H1 (cell line): Measurements from ENCODE around the gene PIGV. TPM values are rescaled to one million over a fixed set of nuclear protein-coding genes. Genes with fewer than 3 reads are reported as not detected.

Experiments used
- CTCF ChIA-PET: fragments of 300-600 bp; sonication (Branson Sonifier 250); formaldehyde crosslinking; loops from one replicate; lab custom pipeline; 2021; ENCODE audit not compliant: partially characterized antibody; lab: Charles Lee
- POLR2A ChIA-PET: fragments of 300-600 bp; sonication (Branson Sonifier 250); formaldehyde crosslinking; loops from one replicate; lab custom pipeline; 2021; ENCODE audit warnings: inconsistent platforms; ENCODE audit not compliant: partially characterized antibody; lab: Charles Lee
- DNase-seq, 2 experiments: peaks; one replicate each; pipeline versions ENCODE4 v3.0.0 to v3.0.0-alpha.2; 2010 to 2022; ENCODE audit warnings: low spot score in 2 of 2, low read depth in 1 of 2, mixed read lengths in 1 of 2
- FAIRE-seq: peaks from 2 replicates; lab custom pipeline; 2011; peaks lifted over from hg19 to GRCh38; lab: Jason Lieb, UNC
- H2AFZ ChIP-seq: 2 replicates; pipeline ENCODE4 v1.8.1; 2012; ENCODE audit warnings: low read length, inconsistent platforms
- H2AK5ac ChIP-seq: 2 replicates; pipeline ENCODE4 v1.6.1; 2013; ENCODE audit warnings: low read depth, low read length
- H2BK120ac ChIP-seq: replicated peaks from 2 replicates; pipeline ENCODE3; 2013; ENCODE audit warnings: low read depth, low read length, inconsistent platforms
- H2BK12ac ChIP-seq: 2 replicates; pipeline ENCODE4 v1.6.1; 2013; ENCODE audit warnings: low read depth, low read length
- H2BK15ac ChIP-seq: 2 replicates; pipeline ENCODE4 v1.6.1; 2013; ENCODE audit warnings: low read length
- H2BK20ac ChIP-seq: 2 replicates; pipeline ENCODE4 v1.6.1; 2013; ENCODE audit warnings: low read length
- H2BK5ac ChIP-seq: 2 replicates; pipeline ENCODE4 v1.6.1; 2013; ENCODE audit warnings: low read depth, low read length
- H3K14ac ChIP-seq: 2 replicates; pipeline ENCODE4 v1.6.1; 2013; ENCODE audit warnings: inconsistent platforms; ENCODE audit not compliant: insufficient read length
- H3K18ac ChIP-seq: 2 replicates; pipeline ENCODE4 v1.6.1; 2013; ENCODE audit warnings: low read length; ENCODE audit errors: extremely low read depth
- H3K23ac ChIP-seq: 2 replicates; pipeline ENCODE4 v1.6.1; 2013; ENCODE audit warnings: inconsistent platforms; ENCODE audit not compliant: insufficient read length
- H3K23me2 ChIP-seq: 2 replicates; pipeline ENCODE4 v1.6.1; 2013; ENCODE audit warnings: low read depth, low read length
- H3K27ac ChIP-seq: 2 replicates; pipeline ENCODE4 v1.6.1; 2011; ENCODE audit warnings: low read depth, low read length, inconsistent platforms
- H3K27me3 ChIP-seq, 4 experiments: replicated peaks in 1 of 4; 1 replicate in 1 of 4; 2 replicates in 3 of 4; pipeline versions ENCODE4 v1.6.1 to v1.8.1; 2011 to 2013; ENCODE audit warnings: low read length in 3 of 4, mild to moderate bottlenecking in 3 of 4, inconsistent platforms in 2 of 4, mixed read lengths in 2 of 4, moderate library complexity in 1 of 4; ENCODE audit not compliant: control insufficient read depth in 3 of 4, insufficient read depth in 3 of 4; ENCODE audit errors: extremely low read depth in 1 of 4
- H3K36me3 ChIP-seq, 4 experiments: 2 replicates each; pipeline versions ENCODE4 v1.6.1 to v1.8.1; 2011 to 2013; ENCODE audit warnings: mild to moderate bottlenecking in 4 of 4, low read length in 3 of 4, moderate library complexity in 2 of 4, control low read depth in 1 of 4, inconsistent platforms in 1 of 4; ENCODE audit not compliant: insufficient read depth in 4 of 4, control insufficient read depth in 2 of 4
- H3K4ac ChIP-seq: replicated peaks from 2 replicates; pipeline ENCODE3; 2013; ENCODE audit warnings: low read length, low read depth, mixed read lengths, inconsistent platforms; ENCODE audit not compliant: insufficient read length
- H3K4me1 ChIP-seq, 4 experiments: replicated peaks in 1 of 4; 1 replicate in 1 of 4; 2 replicates in 3 of 4; pipeline versions ENCODE4 v1.6.1 to v1.8.1; 2011 to 2013; ENCODE audit warnings: low read length in 3 of 4, inconsistent platforms in 2 of 4, mixed read lengths in 1 of 4; ENCODE audit not compliant: insufficient read depth in 4 of 4, control insufficient read depth in 3 of 4
- H3K4me2 ChIP-seq, 2 experiments: 2 replicates each; pipeline versions ENCODE4 v1.6.1 to v1.8.1; 2011 to 2013; ENCODE audit warnings: low read depth in 2 of 2, low read length in 2 of 2, control low read depth in 1 of 2, inconsistent platforms in 1 of 2, mild to moderate bottlenecking in 1 of 2; ENCODE audit not compliant: insufficient read depth in 1 of 2
- H3K4me3 ChIP-seq, 4 experiments: fragments of 200-600, 300-600 bp in 1 of 4; sonication (generic), shearing (Covaris generic), sonication (Bioruptor Twin) in 1 of 4; 2 replicates each; pipeline versions ENCODE4 v1.5.1 to v1.8.1; 2011 to 2016; ENCODE audit warnings: low read length in 4 of 4, low read depth in 3 of 4, control low read depth in 2 of 4, inconsistent platforms in 2 of 4, mild to moderate bottlenecking in 2 of 4, mixed read lengths in 1 of 4, moderate library complexity in 1 of 4; ENCODE audit not compliant: insufficient read depth in 2 of 4; ENCODE audit errors: extremely low read depth in 1 of 4
- H3K56ac ChIP-seq: replicated peaks from 2 replicates; pipeline ENCODE3; 2013; ENCODE audit warnings: low read depth, mild to moderate bottlenecking, mixed read lengths, low read length, inconsistent platforms; ENCODE audit not compliant: insufficient read length
- H3K79me1 ChIP-seq: 2 replicates; pipeline ENCODE4 v1.6.1; 2013; ENCODE audit warnings: low read depth, low read length, control low read depth
- H3K79me2 ChIP-seq, 2 experiments: 2 replicates each; pipeline versions ENCODE4 v1.6.1 to v1.8.1; 2012 to 2013; ENCODE audit warnings: low read length in 2 of 2, mild to moderate bottlenecking in 2 of 2, inconsistent platforms in 1 of 2; ENCODE audit not compliant: insufficient read depth in 2 of 2, control insufficient read depth in 1 of 2
- H3K9ac ChIP-seq, 4 experiments: replicated peaks in 1 of 4; 1 replicate in 1 of 4; 2 replicates in 3 of 4; pipeline versions ENCODE4 v1.6.1 to v1.8.1; 2011 to 2013; ENCODE audit warnings: low read depth in 3 of 4, low read length in 3 of 4, control low read depth in 2 of 4, mild to moderate bottlenecking in 2 of 4, moderate library complexity in 2 of 4, inconsistent platforms in 1 of 4; ENCODE audit errors: extremely low read depth in 1 of 4
- H3K9me3 ChIP-seq, 2 experiments: 2 replicates each; pipeline versions ENCODE4 v1.6.1 to v1.8.1; 2012 to 2013; ENCODE audit warnings: mild to moderate bottlenecking in 2 of 2, moderate library complexity in 2 of 2, control low read depth in 1 of 2, inconsistent platforms in 1 of 2, low read depth in 1 of 2, low read length in 1 of 2, mixed read lengths in 1 of 2; ENCODE audit not compliant: insufficient read depth in 2 of 2
- H4K20me1 ChIP-seq, 2 experiments: replicated peaks in 1 of 2; 2 replicates each; pipeline versions ENCODE3 to v1.8.1; 2011 to 2013; ENCODE audit warnings: inconsistent platforms in 2 of 2, low read length in 2 of 2, mild to moderate bottlenecking in 1 of 2; ENCODE audit not compliant: insufficient read depth in 2 of 2, control insufficient read depth in 1 of 2
- H4K5ac ChIP-seq: 2 replicates; pipeline ENCODE4 v1.6.1; 2013; ENCODE audit warnings: low read length, low read depth, mixed read lengths, inconsistent platforms; ENCODE audit not compliant: insufficient read length
- H4K8ac ChIP-seq: 2 replicates; pipeline ENCODE4 v1.8.0; 2013; ENCODE audit warnings: mild to moderate bottlenecking, moderate library complexity, low read length, inconsistent platforms; ENCODE audit not compliant: insufficient read depth; ENCODE audit errors: extremely low read depth
- H4K91ac ChIP-seq: replicated peaks from 2 replicates; pipeline ENCODE3; 2013; ENCODE audit warnings: low read length, mixed read lengths, inconsistent platforms; ENCODE audit not compliant: insufficient read length
- KDM5A ChIP-seq: fragments of 200-600 bp; IDR thresholded peaks from 2 replicates; pipeline ENCODE4 v1.7.1; 2012; ENCODE audit warnings: mild to moderate bottlenecking, low read length, inconsistent platforms, mixed read lengths
- WGBS, 2 experiments: shearing (Covaris generic) in 1 of 2; methylation state at CpG; one replicate each; pipeline versions ENCODE4 v1.1.6 to v1.1.7; 2013 to 2015; ENCODE audit warnings: low lambda C conversion rate in 2 of 2, mixed read lengths in 2 of 2, inconsistent platforms in 1 of 2, low coverage in 1 of 2, missing lambda C conversion rate in 1 of 2; ENCODE audit not compliant: insufficient replicate concordance in 2 of 2, insufficient coverage in 1 of 2, insufficient read length in 1 of 2; ENCODE audit errors: extremely low coverage in 1 of 2, missing lambda C conversion rate in 1 of 2; 5-methylcytosine and 5-hydroxymethylcytosine counted together
- polyA plus RNA-seq, 7 experiments: library from polyadenylated mRNA; depleted of rRNA in 3 of 7; stranded (reverse) in 5 of 7; unstranded in 2 of 7; fragments of >200 nt in 5 of 7; fragments of 200-250 nt in 2 of 7; gene quantifications; 1 replicate in 5 of 7; 2 replicates in 1 of 7; 4 replicates in 1 of 7; pipeline versions ENCODE4 v1.2.1 to v1.2.3, GENCODE V29; 2011 to 2013; ENCODE audit warnings: missing spikeins in 2 of 7, mixed read lengths in 2 of 7
- total RNA-seq: library from RNA; stranded (reverse); fragmentation: NEBNext Ultra II Directional; extraction: Animal tissue kit (Norgen Biotek cat#: 25700); gene quantifications from 2 replicates; pipeline ENCODE4 v1.2.1, GENCODE V29; 2021

The PIGV gene
- total and polyA plus RNA-seq, 2 of the 8 experiments (the other 6 are each of a cell fraction or from before 2014, with no cell fraction given): 8.5 to 20.9 TPM

DNA sequence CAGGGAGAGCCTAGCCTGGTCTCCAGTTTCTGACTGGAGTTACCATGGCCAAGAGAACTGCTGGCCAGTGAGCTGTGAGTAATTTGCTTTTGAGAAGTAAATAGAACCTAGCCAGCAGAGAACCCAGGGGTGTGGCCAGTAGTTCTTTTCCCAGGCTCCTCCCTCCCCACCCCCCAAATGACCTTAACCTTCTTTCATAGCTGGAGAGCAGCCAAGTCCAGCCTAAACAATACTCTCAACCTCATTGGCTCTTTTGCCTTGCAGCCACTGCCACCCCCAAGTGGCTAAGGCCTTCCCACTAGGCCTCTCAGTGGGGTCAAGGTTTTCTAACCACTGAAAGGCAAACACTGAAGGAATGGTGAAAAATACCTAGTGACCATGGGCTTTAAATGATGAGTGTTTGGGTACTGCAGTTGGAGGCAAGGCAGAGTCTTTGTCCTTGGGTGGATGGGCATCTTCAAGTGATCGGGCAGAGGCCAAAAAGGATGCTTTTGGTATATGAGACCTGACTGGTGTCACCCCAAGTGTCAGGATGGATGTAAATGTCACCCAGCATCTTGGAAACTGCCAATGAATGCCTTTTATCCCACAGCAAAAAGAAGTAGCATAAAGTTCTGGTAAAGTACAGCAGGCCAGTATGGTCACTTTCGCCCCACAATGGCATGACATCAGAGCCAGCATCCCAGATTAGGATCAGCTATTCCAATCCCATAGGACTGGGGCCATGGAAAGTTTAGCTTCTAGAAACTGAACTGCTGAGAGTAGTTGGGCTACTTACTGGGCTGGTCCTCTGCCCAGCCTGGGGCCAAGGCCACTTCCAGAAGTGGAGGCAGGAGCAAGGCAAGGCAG, 3.5 kb upstream of the PIGV start:
- H3K9me3 ChIP-seq: no peaks in the 10 kb centered on the region
- no peak overlapping the region for H2BK120ac ChIP-seq
- no peak overlapping the region for H3K23ac ChIP-seq
- H3K4me3 ChIP-seq: no peak overlapping the region
- no peak overlapping the region for H3K14ac ChIP-seq
- no peak overlapping the region for H2BK20ac ChIP-seq
- peaks cover 14% of the 10 kb centered on the region for H3K23me2 ChIP-seq
- DNase-seq (no peak), FAIRE-seq (no peak)
- H3K4me2 ChIP-seq: no peak overlapping the region; a peak in 1 of 4 replicates
- H2BK15ac ChIP-seq: no peak overlapping the region
- POLR2A ChIA-PET: interaction anchor here (1.2 to 11.6 kb wide), 4 partner anchors 13 to 116 kb away, joined by 3 to 118 read pairs (median 5); partner anchors contain the start of genes ARID1A and GPATCH3
- WGBS, 2 experiments: 92% methylated on average over 2 of the region's 2 CpGs; no CpG with 5 or more reads in 1 of the 2 experiments
- H4K8ac ChIP-seq: no peak overlapping the region
- no peak overlapping the region for H2AK5ac ChIP-seq
- H3K9ac ChIP-seq: no peak overlapping the region
- H3K4ac ChIP-seq: no peak overlapping the region
- no peak overlapping the region for H3K18ac ChIP-seq
- no peak overlapping the region for H3K27ac ChIP-seq
- peaks cover 1 to 9% of the 10 kb centered on the region in 2 experiments for H4K20me1 ChIP-seq
- H4K91ac ChIP-seq: no peak overlapping the region
- no peak overlapping the region for H2AFZ ChIP-seq
- no peak overlapping the region for H4K5ac ChIP-seq
- H3K36me3 ChIP-seq: peaks cover 14 to 30% (median 18%) of the 10 kb centered on the region in 4 experiments
- no peaks in the 10 kb centered on the region for H3K27me3 ChIP-seq
- H3K4me1 ChIP-seq: peaks cover 7 to 18% (median 12%) of the 10 kb centered on the region in 4 experiments; a peak in 6 of 7 replicates
- H3K56ac ChIP-seq: no peak overlapping the region
- H3K79me1 ChIP-seq: no peaks in the 10 kb centered on the region
- H2BK12ac ChIP-seq: no peak overlapping the region
- CTCF ChIA-PET: interaction anchor here (1.2 to 1.4 kb wide), 3 partner anchors 17 to 180 kb away, joined by 3 to 6 read pairs (median 3); no protein-coding TSS in a partner anchor
- no peak overlapping the region for H2BK5ac ChIP-seq
- no peaks in the 10 kb centered on the region for H3K79me2 ChIP-seq
- no peak for TF ChIP-seq KDM5A
